ENCODE results near the gene MEIOB.

Gene MEIOB

GRCh38 chr16:1826691-1827573, 45.0 kb downstream of the MEIOB start, which contains the start of the genes FAHD1 and HAGH:
FAHD1 (plus strand) TSS chr16:1827206; CDS start chr16:1827239, 33 bp downstream.
HAGH (minus strand) TSS chr16:1826825; CDS start chr16:1826787, 38 bp downstream.
- DNase-seq (ENCODE audit: low read depth in 1 of 2, low spot score in 1 of 2) = peak; percentile 96 to 100
- no peak for TF ChIP-seq JUND (IDR thresholded peaks at IDR 0.05; ENCODE audit: low read depth)
- in situ Hi-C loops (cut with HindIII; ENCODE audit: low pct_unique_long_range_greater_than_20kb, low sequenced_read_pairs) = no loop called here

DNA sequence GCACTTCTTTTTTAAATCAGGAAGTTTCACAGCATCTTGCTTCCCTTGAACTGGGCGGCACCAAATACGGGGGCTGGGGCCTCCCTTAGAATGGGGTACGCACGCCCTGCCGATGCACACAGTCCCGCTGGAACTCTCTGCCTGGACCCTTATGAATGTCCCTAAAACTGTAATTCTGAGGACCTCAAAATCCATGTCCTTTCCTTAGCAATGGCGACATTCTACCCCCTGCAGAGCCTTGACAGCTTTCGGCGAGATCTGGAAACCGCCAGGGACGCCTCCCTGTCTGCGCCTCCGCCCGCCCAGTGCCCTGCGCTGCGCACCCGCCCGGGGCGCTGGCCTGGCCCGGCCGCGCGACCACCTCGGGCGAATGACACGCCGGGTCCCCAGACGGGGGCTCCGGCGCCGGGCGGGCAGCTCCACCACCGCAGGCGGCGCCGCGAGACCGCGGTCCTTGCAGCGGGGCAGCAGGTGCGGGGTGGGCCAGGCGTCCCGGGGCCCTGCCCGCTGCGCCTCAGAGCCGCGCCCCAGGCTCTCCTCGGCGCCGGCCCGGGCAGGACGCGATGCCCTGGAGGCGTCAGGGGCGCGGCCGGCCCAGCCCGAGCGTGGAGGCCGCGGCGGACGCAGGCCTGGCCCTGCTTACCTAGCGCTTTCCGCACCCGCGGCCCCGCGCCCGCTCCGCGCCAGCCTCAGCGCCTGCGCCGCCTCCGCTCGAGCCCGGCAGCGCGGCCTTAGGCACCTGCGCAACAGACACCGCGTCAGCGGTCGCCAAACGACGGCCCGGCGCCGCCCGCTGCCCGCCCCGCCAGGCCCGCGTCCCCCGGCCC, 45.9 kb downstream of the MEIOB start:
- DNase-seq (ENCODE audit: low read depth in 1 of 2, low spot score in 1 of 2) = peak in 1 of 2 experiments; percentile 57
- TF ChIP-seq JUND (IDR thresholded peaks at IDR 0.05; ENCODE audit: low read depth) = no peak
- in situ Hi-C loops (cut with HindIII; ENCODE audit: low pct_unique_long_range_greater_than_20kb, low sequenced_read_pairs) = no loop called here

- in situ Hi-C loops (cut with HindIII; ENCODE audit: low pct_unique_long_range_greater_than_20kb, low sequenced_read_pairs) = no loop called here
- DNase-seq (ENCODE audit: low read depth in 1 of 2, low spot score in 1 of 2) = no peak
These were observed 46.5 kb downstream of the MEIOB start for GRCh38 chr16:1825381-1825863.

GRCh38 chr16:1823821-1824220, 48.1 kb downstream of the MEIOB start:
- no peak for TF ChIP-seq JUND (IDR thresholded peaks at IDR 0.05; ENCODE audit: low read depth)
- DNase-seq (ENCODE audit: low read depth in 1 of 2, low spot score in 1 of 2) = peak; percentile 33 to 52
- in situ Hi-C loops (cut with HindIII; ENCODE audit: low pct_unique_long_range_greater_than_20kb, low sequenced_read_pairs) = no loop called here

More at GRCh38 chr16:1825381-1825863, 46.5 kb downstream of the MEIOB start:
- no peak for TF ChIP-seq JUND (IDR thresholded peaks at IDR 0.05; ENCODE audit: low read depth)

DNA sequence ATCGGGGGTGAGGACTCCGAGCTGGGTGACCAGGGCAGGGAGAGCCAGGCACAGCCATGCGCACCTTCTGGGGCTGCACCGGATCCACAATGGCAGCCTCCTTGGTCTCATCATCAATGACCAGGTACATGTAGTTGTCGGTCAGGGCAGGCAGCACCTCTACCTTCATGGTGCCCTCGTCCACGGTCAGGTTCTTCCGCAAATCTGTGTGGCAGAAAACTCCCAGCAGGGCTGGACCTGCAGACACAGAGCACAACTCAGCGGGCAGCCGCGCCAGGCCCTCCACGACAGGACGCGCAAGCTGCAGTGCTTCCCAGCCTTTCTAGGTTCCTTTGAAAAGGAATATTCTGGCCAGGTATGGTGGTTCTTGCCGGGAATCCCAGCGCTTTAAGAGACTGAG, 49.2 kb downstream of the MEIOB start:
- DNase-seq (ENCODE audit: low read depth in 1 of 2, low spot score in 1 of 2) = no peak
- in situ Hi-C loops (cut with HindIII; ENCODE audit: low pct_unique_long_range_greater_than_20kb, low sequenced_read_pairs) = no loop called here
- TF ChIP-seq JUND (IDR thresholded peaks at IDR 0.05; ENCODE audit: low read depth) = no peak

DNA sequence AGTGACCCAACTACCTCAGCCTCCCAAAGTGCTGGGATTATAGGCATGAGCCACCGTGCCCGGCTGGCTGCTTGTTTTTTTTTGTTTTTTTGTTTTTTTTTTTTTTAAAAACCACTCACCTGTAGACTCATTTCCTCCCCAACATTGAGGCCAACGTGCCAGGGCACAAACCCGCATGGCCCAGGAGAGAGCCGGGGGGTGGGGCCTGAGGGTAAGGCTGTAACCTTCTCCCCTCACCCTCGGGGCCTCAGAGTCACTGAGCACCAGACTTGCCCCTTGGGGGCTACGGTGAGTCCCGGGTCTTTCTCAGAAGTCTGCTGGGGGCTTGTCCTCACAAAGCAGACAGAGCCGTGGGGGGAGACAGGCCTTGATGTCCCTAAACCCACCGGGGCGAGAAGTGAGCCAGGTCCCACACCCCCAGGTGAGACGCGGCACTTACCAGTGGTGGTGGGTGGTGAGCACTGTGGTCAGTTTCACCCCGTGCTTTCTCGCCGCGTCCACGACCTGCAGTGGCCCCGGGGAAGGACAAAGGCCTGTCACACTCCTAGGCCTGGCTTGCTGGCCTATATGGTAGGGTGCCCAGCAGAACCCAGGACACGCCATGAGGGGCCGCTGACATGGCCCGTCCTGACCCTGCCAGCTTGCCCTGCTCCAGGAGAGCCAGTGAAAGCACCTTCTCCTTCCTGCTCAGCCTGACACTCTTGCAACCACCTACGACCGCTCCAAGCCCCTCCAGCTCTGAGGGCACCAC, 49.9 kb downstream of the MEIOB start:
- no peak for DNase-seq (ENCODE audit: low read depth in 1 of 2, low spot score in 1 of 2)
- TF ChIP-seq JUND (IDR thresholded peaks at IDR 0.05; ENCODE audit: low read depth) = no peak
- in situ Hi-C loops (cut with HindIII; ENCODE audit: low pct_unique_long_range_greater_than_20kb, low sequenced_read_pairs) = no loop called here

GRCh38 chr16:1820946-1821290, 51.0 kb downstream of the MEIOB start:
- DNase-seq (ENCODE audit: low read depth in 1 of 2, low spot score in 1 of 2) = no peak
- TF ChIP-seq JUND (IDR thresholded peaks at IDR 0.05; ENCODE audit: low read depth) = no peak
- in situ Hi-C loops (cut with HindIII; ENCODE audit: low pct_unique_long_range_greater_than_20kb, low sequenced_read_pairs) = no loop called here

DNA sequence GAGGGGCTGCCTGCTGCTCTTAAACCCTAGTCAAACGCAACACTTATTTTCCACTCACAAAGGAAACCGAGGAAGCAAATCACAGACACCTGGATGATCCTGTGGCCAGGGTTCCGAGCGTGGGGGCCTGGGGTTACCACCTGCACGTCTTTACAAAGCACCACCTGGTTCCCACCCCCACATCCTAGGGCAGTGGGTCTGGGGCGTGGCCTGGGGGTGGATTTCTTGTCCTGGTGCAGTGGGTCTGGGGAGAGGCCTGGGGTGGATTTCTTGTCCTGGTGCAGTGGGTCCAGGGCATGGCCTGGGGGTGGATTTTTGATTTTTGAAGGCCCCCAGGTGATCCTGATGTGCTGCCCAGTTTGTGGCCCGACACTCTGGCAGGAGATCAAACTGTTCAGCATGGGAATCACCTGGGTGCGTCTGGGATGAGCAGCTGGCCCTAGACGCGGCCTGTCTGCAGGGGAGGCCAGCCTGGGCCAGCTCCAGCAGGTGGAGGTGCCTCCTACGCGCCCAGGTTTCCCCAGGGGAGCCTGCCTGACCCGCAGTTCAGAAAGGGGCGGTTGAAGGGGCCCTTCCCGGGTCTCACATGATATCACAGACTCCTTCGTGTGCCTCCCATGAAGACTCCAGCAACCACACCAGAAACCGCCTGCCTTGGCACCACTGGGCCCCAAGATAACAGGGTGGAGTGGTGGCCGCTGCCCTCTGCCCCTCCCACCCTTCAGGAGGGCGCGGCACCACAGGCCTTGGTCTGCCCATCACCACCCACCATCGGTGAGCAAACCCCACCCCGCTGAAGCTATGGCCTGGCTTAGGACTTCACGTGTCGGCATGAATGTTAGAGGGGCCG, 51.6 kb downstream of the MEIOB start:
- no peak for TF ChIP-seq JUND (IDR thresholded peaks at IDR 0.05; ENCODE audit: low read depth)
- in situ Hi-C loops (cut with HindIII; ENCODE audit: low pct_unique_long_range_greater_than_20kb, low sequenced_read_pairs) = no loop called here
- no peak for DNase-seq (ENCODE audit: low read depth in 1 of 2, low spot score in 1 of 2)

GRCh38 chr16:1819611-1820010, 52.4 kb downstream of the MEIOB start:
- DNase-seq (ENCODE audit: low read depth in 1 of 2, low spot score in 1 of 2) = no peak
- in situ Hi-C loops (cut with HindIII; ENCODE audit: low pct_unique_long_range_greater_than_20kb, low sequenced_read_pairs) = no loop called here
- no peak for TF ChIP-seq JUND (IDR thresholded peaks at IDR 0.05; ENCODE audit: low read depth)

DNA sequence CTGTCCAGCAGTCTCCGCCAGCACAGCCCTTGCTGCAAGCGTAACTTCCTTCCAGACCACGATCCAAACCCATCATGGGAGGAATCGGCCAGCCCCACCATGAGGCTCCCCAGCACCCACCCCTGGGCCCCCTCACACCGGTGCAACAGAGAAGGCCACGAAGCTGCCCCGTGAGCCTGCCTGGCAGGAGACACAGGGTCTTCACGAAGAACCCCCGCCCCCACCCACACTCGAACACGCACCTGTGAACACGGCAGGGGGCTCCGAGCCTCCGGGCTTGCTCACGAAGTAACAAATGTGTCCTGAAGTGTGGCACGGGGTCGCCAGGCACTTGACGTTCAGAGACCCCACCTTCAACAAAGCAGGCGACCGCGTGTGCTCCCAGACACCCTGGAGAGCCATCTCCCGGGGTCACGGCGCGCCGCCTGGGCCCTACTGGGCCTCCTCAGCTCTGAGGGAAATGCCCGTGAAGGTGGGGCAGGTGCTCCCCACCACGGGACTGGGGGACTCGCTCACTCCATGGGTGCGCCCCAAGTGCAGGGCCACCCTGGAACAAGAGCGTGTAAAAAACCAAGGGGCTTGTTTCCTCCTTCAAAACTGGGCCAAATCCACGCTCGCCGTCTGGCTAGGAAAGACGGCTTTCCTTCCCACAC, 53.0 kb downstream of the MEIOB start:
- no peak for DNase-seq (ENCODE audit: low read depth in 1 of 2, low spot score in 1 of 2)
- in situ Hi-C loops (cut with HindIII; ENCODE audit: low pct_unique_long_range_greater_than_20kb, low sequenced_read_pairs) = no loop called here

More for the DNA sequence above, 53.0 kb downstream of the MEIOB start:
- TF ChIP-seq JUND (IDR thresholded peaks at IDR 0.05; ENCODE audit: low read depth) = no peak

Data from T47D (cell line).